IMR-90 (cell line): ENCODE results near the gene OSTF1. TPM values are rescaled to one million over a fixed set of nuclear protein-coding genes. Genes with fewer than 3 reads are reported as not detected.

Experiments
- ATAC-seq: fragments of 200-7000 bp; cut with Tn5 transposase; 2 replicates; pipeline ENCODE4 v1.9.1; 2020; ENCODE audit warnings: low read depth, mild to moderate bottlenecking, moderate library complexity
- BruUV-seq: library from RNA; stranded (reverse); fragments of 400-500 nt; replicated peaks from 2 replicates; lab custom pipeline; 2021; lab: Mats Ljungman, UMichigan
- CTCF ChIA-PET: fragments of 300-600 bp; formaldehyde crosslinking; extraction: SDS; loops from one replicate; lab custom pipeline; 2021; ENCODE audit warnings: antibody characterized with exemption; lab: Yijun Ruan, JAX
- POLR2A ChIA-PET: fragments of 300-600 bp; sonication (Branson Sonifier 250); formaldehyde crosslinking; loops from one replicate; lab custom pipeline; 2022; ENCODE audit warnings: antibody characterized with exemption; ENCODE audit not compliant: unreplicated experiment; lab: Charles Lee
- DNase-seq: peaks from one replicate; pipeline ENCODE4 v3.0.0; 2013
- H2AFZ ChIP-seq: replicated peaks from 2 replicates; pipeline ENCODE3; 2013; ENCODE audit warnings: low read length, mild to moderate bottlenecking; ENCODE audit not compliant: poor library complexity
- H2AK5ac ChIP-seq: 2 replicates; pipeline ENCODE4 v1.6.1; 2013; ENCODE audit warnings: low read depth, low read length, inconsistent platforms
- H2AK9ac ChIP-seq: replicated peaks from 2 replicates; pipeline ENCODE3; 2013; ENCODE audit warnings: mild to moderate bottlenecking, low read depth, low read length, moderate library complexity; ENCODE audit not compliant: poor library complexity
- H2BK120ac ChIP-seq: 2 replicates; pipeline ENCODE4 v1.6.1; 2013; ENCODE audit warnings: low read depth, low read length, inconsistent platforms
- H2BK15ac ChIP-seq: 3 replicates; pipeline ENCODE4 v1.6.1; 2013; ENCODE audit warnings: low read depth, low read length, inconsistent platforms
- H2BK20ac ChIP-seq: 2 replicates; pipeline ENCODE4 v1.6.1; 2013; ENCODE audit warnings: low read depth, mild to moderate bottlenecking, inconsistent platforms, low read length, moderate library complexity
- H2BK5ac ChIP-seq: 2 replicates; pipeline ENCODE4 v1.6.1; 2013; ENCODE audit warnings: mild to moderate bottlenecking, low read depth, low read length, inconsistent platforms; ENCODE audit not compliant: poor library complexity, severe bottlenecking
- H3K14ac ChIP-seq: replicated peaks from 2 replicates; pipeline ENCODE4 v1.6.1; 2013; ENCODE audit warnings: low read depth, low read length, inconsistent platforms
- H3K18ac ChIP-seq: 2 replicates; pipeline ENCODE4 v1.6.1; 2013; ENCODE audit warnings: low read depth, low read length, control low read depth
- H3K23ac ChIP-seq: 2 replicates; pipeline ENCODE4 v1.6.1; 2013; ENCODE audit warnings: low read depth, low read length, inconsistent platforms
- H3K27ac ChIP-seq: 2 replicates; pipeline ENCODE4 v1.5.1; 2013; ENCODE audit warnings: mild to moderate bottlenecking, control low read depth, low read length; ENCODE audit not compliant: insufficient read depth
- H3K27me3 ChIP-seq: 2 replicates; pipeline ENCODE4 v1.6.1; 2013; ENCODE audit warnings: low read length; ENCODE audit not compliant: control insufficient read depth, insufficient read depth
- H3K36me3 ChIP-seq: 2 replicates; pipeline ENCODE4 v1.6.1; 2013; ENCODE audit warnings: low read length, mixed read lengths; ENCODE audit not compliant: control insufficient read depth, insufficient read depth
- H3K4ac ChIP-seq: 2 replicates; pipeline ENCODE4 v1.6.1; 2013; ENCODE audit warnings: low read depth, low read length, inconsistent platforms
- H3K4me1 ChIP-seq: 2 replicates; pipeline ENCODE4 v1.6.1; 2013; ENCODE audit warnings: low read length, mixed read lengths; ENCODE audit not compliant: control insufficient read depth, insufficient read depth
- H3K4me2 ChIP-seq: 2 replicates; pipeline ENCODE4 v1.6.1; 2013; ENCODE audit warnings: low read depth, mild to moderate bottlenecking, control low read depth, low read length, moderate library complexity
- H3K4me3 ChIP-seq: 2 replicates; pipeline ENCODE4 v1.5.1; 2013; ENCODE audit warnings: low read depth, mild to moderate bottlenecking, control low read depth, low read length, moderate library complexity; ENCODE audit not compliant: insufficient read depth
- H3K56ac ChIP-seq: 2 replicates; pipeline ENCODE4 v1.6.1; 2013; ENCODE audit warnings: low read length, inconsistent platforms; ENCODE audit not compliant: insufficient read depth; ENCODE audit errors: extremely low read depth
- H3K79me1 ChIP-seq, 2 experiments: 2 replicates each; pipeline ENCODE4 v1.6.1; 2013; ENCODE audit warnings: low read length in 2 of 2, inconsistent platforms in 1 of 2, low read depth in 1 of 2
- H3K9ac ChIP-seq: 2 replicates; pipeline ENCODE4 v1.6.1; 2013; ENCODE audit warnings: low read depth, low read length, control low read depth
- H3K9me1 ChIP-seq: 2 replicates; pipeline ENCODE4 v1.6.1; 2013; ENCODE audit warnings: low read length, inconsistent platforms; ENCODE audit not compliant: insufficient read depth
- H3K9me3 ChIP-seq: 2 replicates; pipeline ENCODE4 v1.6.1; 2013; ENCODE audit warnings: low read length; ENCODE audit not compliant: control insufficient read depth, insufficient read depth
- H4K20me1 ChIP-seq: 2 replicates; pipeline ENCODE4 v1.6.1; 2013; ENCODE audit warnings: low read length, inconsistent platforms; ENCODE audit not compliant: insufficient read depth
- H4K5ac ChIP-seq: 2 replicates; pipeline ENCODE4 v1.6.1; 2013; ENCODE audit warnings: mild to moderate bottlenecking, low read depth, low read length, control low read depth
- H4K8ac ChIP-seq, 2 experiments: 2 replicates each; pipeline ENCODE4 v1.6.1; 2013; ENCODE audit warnings: low read depth in 2 of 2, low read length in 2 of 2, control low read depth in 1 of 2, inconsistent platforms in 1 of 2
- H4K91ac ChIP-seq: 2 replicates; pipeline ENCODE4 v1.6.1; 2013; ENCODE audit warnings: low read depth, low read length, inconsistent platforms; ENCODE audit not compliant: insufficient read depth
- BHLHE40 ChIP-seq: fragments of 150-350 bp; IDR thresholded peaks from 2 replicates; pipeline ENCODE4 v1.6.1; 2016; ENCODE audit warnings: mild to moderate bottlenecking, low read depth, low read length
- CEBPB ChIP-seq: IDR thresholded peaks from 2 replicates; pipeline ENCODE4 v1.6.1; 2012; ENCODE audit warnings: low read depth, low read length, improper control_type of control experiment
- CTCF ChIP-seq: conservative IDR thresholded peaks from 2 replicates; pipeline ENCODE4 v1.5.1; 2012; ENCODE audit warnings: mild to moderate bottlenecking, low read depth, low read length, improper control_type of control experiment
- FOS ChIP-seq: fragments of 150-350 bp; IDR thresholded peaks from 2 replicates; pipeline ENCODE4 v1.6.1; 2016; ENCODE audit warnings: low read depth, low read length
- MAFK ChIP-seq: IDR thresholded peaks from 2 replicates; pipeline ENCODE4 v1.6.1; 2012; ENCODE audit warnings: low read depth, low read length, improper control_type of control experiment
- MAZ ChIP-seq: IDR thresholded peaks from 2 replicates; pipeline ENCODE4 v1.6.1; 2012; ENCODE audit warnings: low read depth, mild to moderate bottlenecking, low read length, improper control_type of control experiment, moderate library complexity, borderline replicate concordance
- MXI1 ChIP-seq: IDR thresholded peaks from 2 replicates; pipeline ENCODE4 v1.6.1; 2012; ENCODE audit warnings: low read depth, mild to moderate bottlenecking, low read length, moderate library complexity, borderline replicate concordance
- NFE2L2 ChIP-seq: fragments of 150-350 bp; IDR thresholded peaks from 2 replicates; pipeline ENCODE4 v1.6.1; 2016; ENCODE audit warnings: low read depth, mild to moderate bottlenecking, low read length
- POLR2A ChIP-seq: IDR thresholded peaks from 2 replicates; pipeline ENCODE4 v1.6.1; 2012; ENCODE audit warnings: mild to moderate bottlenecking, low read depth, low read length
- RAD21 ChIP-seq: IDR thresholded peaks from 2 replicates; pipeline ENCODE4 v1.6.1; 2012; ENCODE audit warnings: low read length, improper control_type of control experiment
- RCOR1 ChIP-seq: IDR thresholded peaks from 2 replicates; pipeline ENCODE4 v1.6.1; 2012; ENCODE audit warnings: mild to moderate bottlenecking, low read length, improper control_type of control experiment; ENCODE audit not compliant: insufficient replicate concordance
- RFX5 ChIP-seq: IDR thresholded peaks from 2 replicates; pipeline ENCODE4 v1.8.0; 2012; ENCODE audit warnings: low read depth, mild to moderate bottlenecking, low read length, moderate library complexity
- USF2 ChIP-seq: fragments of 150-350 bp; IDR thresholded peaks from 2 replicates; pipeline ENCODE4 v1.6.1; 2017; ENCODE audit warnings: mild to moderate bottlenecking, antibody characterized with exemption, low read length, low read depth
- WGBS, 2 experiments: methylation state at CpG; one replicate each; pipeline versions ENCODE4 v1.1.5 to v1.1.7; 2013; ENCODE audit warnings: missing lambda C conversion rate in 2 of 2; ENCODE audit not compliant: insufficient read length in 1 of 2; ENCODE audit errors: extremely low coverage in 2 of 2; 5-methylcytosine and 5-hydroxymethylcytosine counted together
- dilution Hi-C: fragments of 300-500 bp; cut with HindIII; formaldehyde crosslinking; loops from one replicate; pipeline ENCODE4 v1.14.3; 2018; ENCODE audit warnings: low sequenced_read_pairs; ENCODE audit not compliant: unreplicated experiment
- in situ Hi-C: fragments of 300-500 bp; cut with MboI; formaldehyde crosslinking; loops from 3 replicates; pipeline ENCODE4 v1.14.3; 2019; ENCODE audit warnings: low sequenced_read_pairs, inconsistent platforms, mixed read lengths
- intact Hi-C: fragments of 100-400 bp; cut with micrococcal nuclease; formaldehyde crosslinking; loops from 2 replicates; pipeline ENCODE4 v1.10.0; 2022
- polyA plus RNA-seq, 3 experiments: library from polyadenylated mRNA; depleted of rRNA; stranded (reverse); fragments of >200 nt; gene quantifications; 2 replicates each; pipeline ENCODE4 v1.2.3, GENCODE V29; 2012; ENCODE audit warnings: low replicate concordance in 1 of 3
- total RNA-seq: library from RNA; depleted of rRNA; stranded (reverse); fragments of >200 nt; gene quantifications from 2 replicates; pipeline ENCODE4 v1.2.3, GENCODE V29; 2012

Gene OSTF1
- total and polyA plus RNA-seq, 2 of the 4 experiments (the other 2 are of a cell fraction): 17.1 to 41.6 TPM

- no peak overlapping the region for H3K23ac ChIP-seq
- H3K4me2 ChIP-seq: no peak overlapping the region
- no peak overlapping the region for H3K9ac ChIP-seq
- no peak overlapping the region for H2AFZ ChIP-seq
- H3K9me3 ChIP-seq: no peaks in the 10 kb centered on the region
- ATAC-seq (no peak), DNase-seq (no peak)
- H3K4me3 ChIP-seq: no peak overlapping the region
- H3K36me3 ChIP-seq: no peaks in the 10 kb centered on the region
- no peak overlapping the region for H2BK120ac ChIP-seq
- intact Hi-C loops (no loop called here), dilution Hi-C loops (no loop called here), in situ Hi-C loops (no loop called here)
- ChIA-PET CTCF (no interaction called here), POLR2A (no interaction called here)
- H2BK5ac ChIP-seq: no peak overlapping the region
- no peak overlapping the region for H4K91ac ChIP-seq
- TF ChIP-seq USF2: no peak
- no peak for TF ChIP-seq BHLHE40
- TF ChIP-seq POLR2A: no peak
- TF ChIP-seq MAZ: no peak
- no peak for TF ChIP-seq RAD21
- no peak for TF ChIP-seq MXI1
- no peak for TF ChIP-seq CTCF
- TF ChIP-seq RFX5: no peak
- TF ChIP-seq CEBPB: no peak
- TF ChIP-seq MAFK: no peak
- no peak for TF ChIP-seq FOS
- TF ChIP-seq RCOR1: no peak
- no peak for TF ChIP-seq NFE2L2
- H3K9me1 ChIP-seq: 0 out of 2 replicates have a peak, but pooled peaks cover 2% of the 10 kb centered on the region
- H2AK5ac ChIP-seq: no peak overlapping the region
- no peaks in the 10 kb centered on the region for H4K20me1 ChIP-seq
- no peak overlapping the region for H2AK9ac ChIP-seq
- BruUV-seq: no TSS peak
- no peak overlapping the region for H3K27ac ChIP-seq
- H4K8ac ChIP-seq: no peak overlapping the region
- H3K79me1 ChIP-seq: no peaks in the 10 kb centered on the region
- no peak overlapping the region for H3K14ac ChIP-seq
- no peak overlapping the region for H2BK20ac ChIP-seq
- H3K18ac ChIP-seq: no peak overlapping the region
- H3K27me3 ChIP-seq: no peaks in the 10 kb centered on the region
- WGBS, 2 experiments: 80% methylated on average over 2 of the region's 6 CpGs; no CpG with 5 or more reads in 1 of the 2 experiments
- H3K56ac ChIP-seq: no peak overlapping the region
- H2BK15ac ChIP-seq: no peak overlapping the region
- H3K4me1 ChIP-seq: no peaks in the 10 kb centered on the region
- no peak overlapping the region for H3K4ac ChIP-seq
- H4K5ac ChIP-seq: no peak overlapping the region
Measured at GRCh38 chr9:75175395-75175794, 87.1 kb downstream of the OSTF1 start.
